Body of pancreas (tissue), 4 donors: ENCODE results near the gene ADRA2A. TPM values are rescaled to one million over a fixed set of nuclear protein-coding genes. Genes with fewer than 3 reads are reported as not detected.

ENCODE experiments used
- ATAC-seq: fragments of 150-250 bp; one replicate; pipeline ENCODE4 v1.9.1; 2016
- DNase-seq, 4 donors: peaks; one replicate each; pipeline ENCODE4 v3.0.0-alpha.2; 2019
- H3K27ac ChIP-seq, 4 donors: fragments of 200-600 bp; sonication (generic); 1 replicate in 3 of 4; 2 replicates in 1 of 4; pipeline versions ENCODE4 v1.5.1 to v1.6.1; 2016 to 2019; ENCODE audit warnings: mild to moderate bottlenecking in 1 of 4, mixed read lengths in 1 of 4, moderate library complexity in 1 of 4
- H3K27me3 ChIP-seq, 2 donors: fragments of 200-600 bp; sonication (generic); one replicate each; pipeline ENCODE4 v1.6.0; 2016; ENCODE audit warnings: mild to moderate bottlenecking in 1 of 2
- H3K36me3 ChIP-seq, 2 donors: fragments of 200-600 bp; sonication (generic); replicated peaks in 1 of 2; 2 replicates each; pipeline ENCODE4 v1.5.1; 2016; ENCODE audit warnings: low read depth in 2 of 2; ENCODE audit not compliant: insufficient read depth in 1 of 2
- H3K4me1 ChIP-seq: fragments of 200-600 bp; sonication (generic); one replicate; pipeline ENCODE4 v1.6.0; 2016
- H3K4me3 ChIP-seq, 2 donors: fragments of 200-600 bp; sonication (generic); 1 replicate in 1 of 2; 2 replicates in 1 of 2; pipeline ENCODE4 v1.5.1; 2016 to 2019
- H3K9me3 ChIP-seq, 3 donors: fragments of 200-600 bp; sonication (generic); 1 replicate in 2 of 3; 2 replicates in 1 of 3; pipeline ENCODE4 v1.5.1; 2016
- CTCF ChIP-seq, 7 experiments: fragments of 450-650 bp in 4 of 7; fragments of 200-600 bp in 3 of 7; sonication (generic) in 3 of 7; IDR thresholded peaks; one replicate each; pipeline ENCODE4 v1.5.1; 2016 to 2019; ENCODE audit warnings: antibody characterized with exemption in 7 of 7
- POLR2A ChIP-seq, 3 donors: fragments of 450-650 bp; IDR thresholded peaks; one replicate each; pipeline ENCODE4 v1.6.1; 2016; ENCODE audit warnings: antibody characterized with exemption in 3 of 3, mild to moderate bottlenecking in 2 of 3
- WGBS, 2 donors: methylation state at CpG; one replicate each; pipeline ENCODE4 v1.1.5; 2017; 5-methylcytosine and 5-hydroxymethylcytosine counted together
- intact Hi-C: fragments of 100-400 bp; cut with DNase I; formaldehyde crosslinking; loops from one replicate; pipeline ENCODE4 v1.15.1; 2023
- total RNA-seq, 2 donors: library from RNA; depleted of rRNA; stranded (reverse); fragments of >200 nt; gene quantifications; one replicate each; pipeline ENCODE4 v1.1.0, GENCODE V29; 2016

ADRA2A gene
- total RNA-seq, 2 donors from 2014 or later, result 25.4 to 115 TPM

GRCh38 chr10:111110771-111111170, 33.9 kb downstream of the ADRA2A start:
- no peak for DNase-seq

GRCh38 chr10:111112333-111112732, 35.5 kb downstream of the ADRA2A start:
- no peaks in the 10 kb centered on the region for H3K9me3 ChIP-seq
- no peaks in the 10 kb centered on the region for H3K36me3 ChIP-seq
- TF ChIP-seq CTCF (IDR thresholded peaks at IDR 0.05), result no peak
- TF ChIP-seq POLR2A (IDR thresholded peaks at IDR 0.05), result no peak
- WGBS, 2 donors, result 61 to 83% methylated on average over 1 of the region's 1 CpG
- H3K4me1 ChIP-seq, result peaks cover 18% of the 10 kb centered on the region
- ATAC-seq (no peak), DNase-seq (no peak)
- no peaks in the 10 kb centered on the region for H3K27me3 ChIP-seq
- no peak overlapping the region for H3K4me3 ChIP-seq
- no peak overlapping the region for H3K27ac ChIP-seq
- intact Hi-C loops, result no loop called here

More at GRCh38 chr10:111110771-111111170, 33.9 kb downstream of the ADRA2A start:
- intact Hi-C loops, result no loop called here
- H3K4me3 ChIP-seq, result no peak overlapping the region
- no peak for ATAC-seq
- H3K4me1 ChIP-seq, result peaks cover 34% of the 10 kb centered on the region
- no peaks in the 10 kb centered on the region for H3K27me3 ChIP-seq
- no peaks in the 10 kb centered on the region for H3K9me3 ChIP-seq
- no peak for TF ChIP-seq POLR2A (IDR thresholded peaks at IDR 0.05)
- no peak for TF ChIP-seq CTCF (IDR thresholded peaks at IDR 0.05)
- H3K27ac ChIP-seq, result no peak overlapping the region
- WGBS, 2 donors, result 88 to 89% methylated on average over 3 of the region's 3 CpGs
- H3K36me3 ChIP-seq, result no peaks in the 10 kb centered on the region

GRCh38 chr10:111113238-111113960, 36.6 kb downstream of the ADRA2A start:
- Histone ChIP-seq H3K9me3 (no peaks in the 10 kb centered on the region), H3K27me3 (no peaks in the 10 kb centered on the region), H3K27ac (no peak overlapping the region), H3K36me3 (no peaks in the 10 kb centered on the region), H3K4me1 (peaks cover 7% of the 10 kb centered on the region), H3K4me3 (no peak overlapping the region)
- intact Hi-C loops, result no loop called here
- ATAC-seq (no peak), DNase-seq (no peak)
- TF ChIP-seq POLR2A (IDR thresholded peaks at IDR 0.05) (no peak), CTCF (IDR thresholded peaks at IDR 0.05) (no peak)
- WGBS, 2 donors, result 90 to 95% methylated on average over 8 of the region's 8 CpGs

GRCh38 chr10:111113961-111114757, 37.3 kb downstream of the ADRA2A start:
- no peak overlapping the region for H3K27ac ChIP-seq
- H3K4me3 ChIP-seq, result no peak overlapping the region
- H3K27me3 ChIP-seq, result no peaks in the 10 kb centered on the region
- intact Hi-C loops, result no loop called here
- 71 to 91% methylated on average over 12 of the region's 12 CpGs for WGBS, 2 donors
- H3K9me3 ChIP-seq, result no peaks in the 10 kb centered on the region
- DNase-seq (no peak), ATAC-seq (no peak)
- H3K4me1 ChIP-seq, result peaks cover 6% of the 10 kb centered on the region
- TF ChIP-seq POLR2A (IDR thresholded peaks at IDR 0.05) (no peak), CTCF (IDR thresholded peaks at IDR 0.05) (no peak)
- H3K36me3 ChIP-seq, result no peaks in the 10 kb centered on the region
